Measurements from ENCODE around the gene RAP1A.

DNA sequence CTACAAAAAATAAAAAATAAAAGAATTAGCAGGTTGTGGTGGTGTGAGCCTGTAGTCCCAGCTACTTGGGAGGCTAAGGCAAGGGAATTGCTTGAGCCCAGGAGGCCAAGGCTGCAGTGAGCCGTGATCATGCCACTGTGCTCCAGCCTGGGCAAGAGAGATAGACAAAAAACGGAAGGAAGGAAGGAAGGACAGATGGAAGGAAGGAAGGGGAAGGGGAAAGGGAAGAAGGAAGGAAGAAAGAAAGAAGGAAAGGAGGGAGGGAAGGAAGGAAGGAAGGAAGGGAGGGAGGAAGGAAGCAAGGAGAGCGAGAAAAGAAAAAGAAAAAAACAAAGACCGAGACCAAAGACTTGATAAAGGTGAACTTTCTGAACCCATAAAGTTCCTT, 25.3 kb upstream of the RAP1A start:
- TF ChIP-seq, protein P1, sequence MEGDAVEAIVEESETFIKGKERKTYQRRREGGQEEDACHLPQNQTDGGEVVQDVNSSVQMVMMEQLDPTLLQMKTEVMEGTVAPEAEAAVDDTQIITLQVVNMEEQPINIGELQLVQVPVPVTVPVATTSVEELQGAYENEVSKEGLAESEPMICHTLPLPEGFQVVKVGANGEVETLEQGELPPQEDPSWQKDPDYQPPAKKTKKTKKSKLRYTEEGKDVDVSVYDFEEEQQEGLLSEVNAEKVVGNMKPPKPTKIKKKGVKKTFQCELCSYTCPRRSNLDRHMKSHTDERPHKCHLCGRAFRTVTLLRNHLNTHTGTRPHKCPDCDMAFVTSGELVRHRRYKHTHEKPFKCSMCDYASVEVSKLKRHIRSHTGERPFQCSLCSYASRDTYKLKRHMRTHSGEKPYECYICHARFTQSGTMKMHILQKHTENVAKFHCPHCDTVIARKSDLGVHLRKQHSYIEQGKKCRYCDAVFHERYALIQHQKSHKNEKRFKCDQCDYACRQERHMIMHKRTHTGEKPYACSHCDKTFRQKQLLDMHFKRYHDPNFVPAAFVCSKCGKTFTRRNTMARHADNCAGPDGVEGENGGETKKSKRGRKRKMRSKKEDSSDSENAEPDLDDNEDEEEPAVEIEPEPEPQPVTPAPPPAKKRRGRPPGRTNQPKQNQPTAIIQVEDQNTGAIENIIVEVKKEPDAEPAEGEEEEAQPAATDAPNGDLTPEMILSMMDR (IDR thresholded peaks at IDR 0.05), result no peak
- no peak for TF ChIP-seq POLR2AphosphoS5 (IDR thresholded peaks at IDR 0.05)

Data from prostate gland (tissue), 2 donors.